Measurements from ENCODE around the gene VOPP1. TPM values are rescaled to one million over a fixed set of nuclear protein-coding genes. Genes with fewer than 3 reads are reported as not detected.
"Not testable (repeated sequence)": the region's sequence is repeated elsewhere in the genome, so short reads cannot be mapped to it uniquely, and the experiment has no call there.

The VOPP1 gene
- total RNA-seq, 1 donor from 2014 or later = 20.0 TPM

- DNase-seq (ENCODE audit: low spot score) = no peak
- ATAC-seq = no peak
Measured at GRCh38 chr7:55514546-55515265, 57.6 kb downstream of the VOPP1 start.

GRCh38 chr7:55513868-55514267 is 58.4 kb downstream of the VOPP1 start:
- DNase-seq (ENCODE audit: low spot score) = no peak

GRCh38 chr7:55512635-55513191 is 59.6 kb downstream of the VOPP1 start:
- ATAC-seq (no peak), DNase-seq (ENCODE audit: low spot score) (no peak)

More at GRCh38 chr7:55513868-55514267, 58.4 kb downstream of the VOPP1 start:
- no peak for ATAC-seq

GRCh38 chr7:55510621-55511020 is 61.7 kb downstream of the VOPP1 start:
- no peak for DNase-seq (ENCODE audit: low spot score)
- no peak for ATAC-seq

GRCh38 chr7:55510206-55510605 is 62.1 kb downstream of the VOPP1 start:
- not testable (repeated sequence) for DNase-seq (ENCODE audit: low spot score); ATAC-seq

GRCh38 chr7:55509322-55509721 is 63.0 kb downstream of the VOPP1 start:
- no peak for DNase-seq (ENCODE audit: low spot score)
- ATAC-seq = peak; percentile 32

- ATAC-seq = no peak
Measured at GRCh38 chr7:55508221-55509011, 63.9 kb downstream of the VOPP1 start.

GRCh38 chr7:55507743-55508142 is 64.6 kb downstream of the VOPP1 start:
- no peak for ATAC-seq
- DNase-seq (ENCODE audit: low spot score) = no peak

More at GRCh38 chr7:55508221-55509011, 63.9 kb downstream of the VOPP1 start:
- DNase-seq (ENCODE audit: low spot score) = no peak

- ATAC-seq (no peak), DNase-seq (ENCODE audit: low spot score) (no peak)
Measured at GRCh38 chr7:55504967-55505658, 67.2 kb downstream of the VOPP1 start.

- DNase-seq (ENCODE audit: low spot score) = no peak
- ATAC-seq = no peak
Measured at GRCh38 chr7:55504093-55504859, 68.0 kb downstream of the VOPP1 start.

- ATAC-seq (no peak), DNase-seq (ENCODE audit: low spot score) (no peak)
Measured at GRCh38 chr7:55502858-55503440, 69.4 kb downstream of the VOPP1 start.

GRCh38 chr7:55502124-55502857 is 70.0 kb downstream of the VOPP1 start:
- ATAC-seq = no peak

GRCh38 chr7:55501611-55502010 is 70.7 kb downstream of the VOPP1 start:
- no peak for DNase-seq (ENCODE audit: low spot score)
- no peak for ATAC-seq

More at GRCh38 chr7:55502124-55502857, 70.0 kb downstream of the VOPP1 start:
- DNase-seq (ENCODE audit: low spot score) = no peak

GRCh38 chr7:55500117-55500756 is 72.1 kb downstream of the VOPP1 start:
- ATAC-seq (no peak), DNase-seq (ENCODE audit: low spot score) (no peak)

- DNase-seq (ENCODE audit: low spot score) (no peak), ATAC-seq (no peak)
Measured at GRCh38 chr7:55499591-55499990, 72.7 kb downstream of the VOPP1 start.

GRCh38 chr7:55498770-55499169 is 73.5 kb downstream of the VOPP1 start:
- ATAC-seq = no peak

GRCh38 chr7:55498142-55498541 is 74.2 kb downstream of the VOPP1 start:
- DNase-seq (ENCODE audit: low spot score) = no peak
- no peak for ATAC-seq

More at GRCh38 chr7:55498770-55499169, 73.5 kb downstream of the VOPP1 start:
- DNase-seq (ENCODE audit: low spot score) = no peak

- ATAC-seq (no peak), DNase-seq (ENCODE audit: low spot score) (no peak)
Measured at GRCh38 chr7:55497521-55497920, 74.8 kb downstream of the VOPP1 start.

GRCh38 chr7:55496906-55497305 is 75.4 kb downstream of the VOPP1 start:
- ATAC-seq (no peak), DNase-seq (ENCODE audit: low spot score) (no peak)
